T-helper 2 cell (primary cell): Measurements from ENCODE around the gene RIMS4.

ENCODE experiments used
- DNase-seq, 5 experiments: peaks; one replicate each; pipeline versions ENCODE4 v3.0.0 to v3.0.0-alpha.2; 2012 to 2022

Gene RIMS4

DNA sequence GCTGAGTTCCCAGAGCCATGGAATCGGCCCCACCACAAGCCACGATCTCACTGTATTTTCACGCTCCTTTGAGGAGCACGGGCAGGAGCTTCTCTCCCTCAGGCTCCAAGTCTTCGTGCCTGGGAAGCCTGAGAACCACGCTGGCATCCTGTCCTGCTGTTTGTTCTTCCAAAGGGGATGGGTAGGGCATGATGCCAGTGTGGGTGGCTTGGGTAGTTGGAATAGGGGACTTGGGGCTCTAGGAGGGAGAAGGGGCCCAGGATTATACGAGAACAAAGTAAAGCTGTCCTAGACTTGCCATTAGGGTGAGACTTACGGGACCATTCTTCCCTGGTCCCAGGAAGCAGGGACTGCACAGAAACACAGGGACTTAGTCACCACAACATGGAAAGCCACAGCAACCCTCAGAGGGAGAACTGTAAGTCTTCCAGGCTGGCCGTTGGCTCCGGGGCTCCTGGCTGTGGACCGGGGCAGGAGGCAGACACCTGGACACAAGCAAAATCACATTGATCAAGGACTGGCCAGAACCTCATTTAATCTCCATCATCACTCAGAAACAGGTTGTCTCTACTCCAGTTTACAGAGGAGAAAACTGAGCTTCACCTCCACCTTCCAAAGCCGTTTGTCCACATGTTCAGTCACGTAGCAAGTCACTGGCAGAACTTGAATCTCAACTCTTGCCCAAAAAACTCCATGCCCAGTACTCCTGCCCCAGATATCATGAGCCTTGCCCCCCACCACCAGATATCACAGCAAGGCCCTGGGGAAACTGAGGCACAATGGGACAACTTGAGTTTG lies 93.8 kb downstream of the RIMS4 start:
- no peak for DNase-seq

DNA sequence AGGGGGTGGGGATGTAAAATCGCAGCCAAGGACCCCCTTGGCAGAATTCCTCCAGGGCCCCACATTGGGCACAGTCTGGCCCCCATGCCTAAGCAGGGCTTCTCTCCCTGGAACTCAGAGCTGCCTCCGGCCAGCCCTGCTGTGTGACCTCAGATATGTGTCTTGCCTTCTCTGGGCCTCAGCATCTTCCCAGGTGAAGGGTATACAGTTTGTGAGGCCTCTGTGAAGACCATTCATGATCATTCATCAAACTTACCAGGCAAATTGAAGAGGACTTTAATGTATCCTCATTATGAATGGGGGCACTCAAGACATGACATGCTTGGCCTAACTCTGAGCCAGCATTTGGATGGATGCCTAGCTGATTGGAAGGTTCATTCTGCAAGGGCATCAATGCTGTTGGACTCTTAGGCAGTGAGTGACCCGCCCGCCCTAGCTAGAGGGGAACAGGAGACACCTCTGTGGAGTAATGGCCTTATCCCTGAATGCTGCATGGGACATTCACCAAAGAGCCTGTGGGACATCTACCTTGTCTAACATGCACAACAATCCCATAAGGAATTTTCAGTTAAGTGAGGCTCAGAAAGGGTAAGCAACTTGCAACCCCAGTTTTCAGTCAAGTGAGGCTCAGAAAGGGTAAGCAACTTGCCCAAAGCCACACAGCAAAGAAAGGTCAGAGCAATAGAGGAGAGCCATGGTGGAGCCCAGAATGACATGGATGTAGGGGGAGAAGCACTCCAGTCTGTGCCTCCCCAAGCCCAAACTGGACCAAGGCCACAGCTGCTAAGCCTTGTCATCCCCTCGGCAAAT lies 94.6 kb downstream of the RIMS4 start:
- DNase-seq: no peak

DNA sequence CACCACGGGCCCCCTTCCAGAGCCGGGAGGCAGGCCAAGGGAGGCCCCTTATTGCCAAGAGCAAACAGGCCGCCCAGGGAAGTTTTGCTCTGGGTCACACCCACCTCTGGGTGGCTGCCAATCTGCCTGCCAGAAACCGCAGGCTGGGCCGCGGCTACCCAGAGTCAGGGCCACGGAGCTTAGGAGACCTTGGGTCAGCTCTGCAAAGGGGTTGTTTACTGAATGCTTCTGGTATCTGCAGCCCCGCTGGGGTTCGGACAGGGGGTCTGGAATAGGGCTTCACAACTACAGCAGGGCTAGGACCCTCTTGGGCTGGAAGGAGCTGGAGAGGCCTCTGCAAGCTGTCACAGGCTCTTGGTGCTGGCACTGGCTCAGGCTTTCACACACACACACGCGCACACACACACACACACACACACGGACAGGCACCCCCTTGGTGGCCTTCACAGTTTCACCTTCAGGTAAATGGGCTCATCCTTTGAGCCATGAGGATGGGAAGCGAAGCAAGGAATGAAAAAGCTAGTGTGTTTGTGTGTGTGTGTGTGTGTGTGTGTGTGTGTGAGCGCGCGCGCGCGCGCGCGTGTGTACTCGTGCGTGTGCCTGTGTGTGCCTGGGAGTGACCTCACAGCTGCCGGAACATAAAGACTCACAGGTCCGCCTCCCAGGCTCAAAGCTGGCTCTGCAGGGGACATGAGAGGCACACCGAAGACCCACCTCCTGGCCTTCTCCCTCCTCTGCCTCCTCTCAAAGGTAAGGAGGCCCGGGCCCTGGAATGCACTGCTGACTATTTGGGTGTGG lies 95.4 kb downstream of the RIMS4 start, which contains the start of gene CCN5:
Gene CCN5, plus strand, starts transcription at position 669 of the 798 bp plus-strand sequence. Its CDS starts 22 bp downstream, at position 691.
- DNase-seq: no peak

DNA sequence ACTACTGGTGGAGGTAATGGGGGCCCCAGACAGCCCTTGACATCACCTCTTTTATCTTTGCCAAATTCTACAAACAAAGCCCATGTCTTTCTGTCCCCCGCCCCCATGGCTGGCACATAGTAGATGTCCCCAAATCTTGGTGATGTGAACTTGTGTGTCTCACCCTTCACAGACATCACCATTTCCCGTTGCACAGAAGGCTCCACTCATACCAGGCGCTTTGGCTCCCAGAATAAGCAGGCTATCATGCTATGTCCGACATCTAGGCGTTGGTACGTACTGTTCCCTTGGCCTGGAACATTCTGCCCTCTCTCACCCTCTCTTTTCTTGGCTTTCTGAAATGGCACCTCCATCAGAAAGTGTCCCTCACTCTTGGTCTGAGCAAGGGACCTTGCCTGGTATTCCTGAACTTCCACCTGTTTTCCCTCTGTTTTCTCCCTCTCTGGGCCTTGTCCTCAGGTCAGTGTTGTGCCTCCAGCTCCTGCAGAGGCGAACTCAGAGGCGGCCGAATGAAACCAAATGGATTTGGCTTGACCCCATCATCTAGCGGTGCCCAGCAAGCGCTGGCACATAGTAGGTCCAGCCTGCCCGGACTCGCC lies 96.1 kb downstream of the RIMS4 start:
- no peak for DNase-seq

DNA sequence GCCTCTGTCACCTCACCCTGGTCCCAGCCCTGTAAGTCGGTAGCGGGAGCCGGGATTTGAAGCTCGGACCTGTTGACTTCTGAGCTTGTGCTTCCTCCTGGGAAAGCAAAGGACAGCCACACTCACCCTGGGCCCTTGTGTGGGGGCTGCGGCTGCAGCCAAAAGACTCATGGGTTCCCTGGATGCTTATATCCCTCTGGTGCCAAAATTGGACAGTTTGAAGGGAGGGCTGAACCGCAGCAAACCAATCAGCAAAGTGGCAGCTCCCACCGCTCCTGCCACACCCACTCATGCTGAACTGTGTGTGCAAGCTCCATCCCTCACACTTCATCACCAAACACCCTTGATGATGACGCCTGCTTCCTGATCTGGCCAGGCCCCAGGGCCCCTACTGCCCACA lies 99.1 kb downstream of the RIMS4 start:
- DNase-seq: no peak

DNA sequence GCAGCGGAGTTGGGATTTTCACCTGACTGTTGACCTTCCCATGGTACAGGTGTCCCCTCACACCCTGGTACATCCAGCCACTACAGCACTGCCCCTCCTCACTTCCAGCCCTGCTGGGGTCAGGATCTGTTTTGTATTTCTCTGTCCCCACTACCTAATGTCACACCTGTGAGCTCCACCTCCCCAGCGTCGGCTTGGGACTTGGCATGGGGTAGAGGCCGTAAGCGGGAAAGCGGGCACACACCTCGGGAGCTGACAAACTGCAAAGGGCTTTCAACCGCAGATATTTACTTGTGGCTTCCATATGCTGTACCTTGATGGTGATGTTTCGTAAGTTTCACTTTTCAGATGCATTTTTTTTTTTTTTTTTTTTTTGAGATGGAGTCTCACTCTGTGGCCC lies 100.5 kb downstream of the RIMS4 start:
- DNase-seq: no peak

DNA sequence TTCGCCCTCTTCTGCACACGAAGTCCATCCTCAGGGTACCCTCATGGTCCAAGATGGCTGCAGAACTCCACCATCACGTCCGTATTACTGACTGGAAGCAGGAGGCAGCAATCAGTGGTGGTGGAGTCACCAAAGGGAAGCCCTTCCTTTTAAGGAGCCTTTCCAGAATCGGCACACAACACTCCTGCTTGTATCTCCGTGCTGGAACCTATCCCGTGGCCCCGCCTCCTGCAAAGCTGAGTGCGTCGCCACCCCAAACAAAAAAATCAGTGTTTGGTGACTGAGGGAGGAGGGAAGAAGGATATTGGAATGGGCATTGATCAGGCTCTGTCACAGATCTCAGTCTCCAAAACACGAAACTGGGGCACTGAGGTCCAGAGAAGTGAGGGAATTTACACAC lies 101.0 kb downstream of the RIMS4 start:
- no peak for DNase-seq

DNA sequence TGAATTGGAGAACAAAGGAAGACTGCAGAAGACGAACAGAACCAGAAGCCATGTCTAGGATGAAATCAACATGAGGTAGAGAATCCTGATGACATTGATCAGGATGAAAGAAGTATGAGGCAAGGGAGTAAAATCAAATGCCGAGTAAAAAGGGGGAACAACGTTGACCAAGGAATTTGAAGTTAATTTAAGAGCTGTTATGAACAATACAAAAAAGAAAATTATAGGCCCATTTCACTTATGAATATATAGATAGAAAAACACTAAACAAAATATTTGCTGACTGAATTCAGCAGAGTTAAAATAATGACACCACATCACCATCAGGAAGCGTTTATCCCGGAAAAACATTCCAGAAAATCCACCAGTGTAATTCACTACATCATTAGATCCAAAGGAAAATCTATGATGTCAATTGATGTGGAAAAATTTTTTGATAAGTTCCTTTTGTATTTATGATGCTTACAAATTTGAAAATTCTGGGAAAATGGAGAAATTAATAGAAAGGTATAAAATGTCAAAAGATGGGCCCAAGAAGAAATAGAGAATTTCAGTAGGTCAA lies 103.2 kb downstream of the RIMS4 start:
- no peak for DNase-seq

DNA sequence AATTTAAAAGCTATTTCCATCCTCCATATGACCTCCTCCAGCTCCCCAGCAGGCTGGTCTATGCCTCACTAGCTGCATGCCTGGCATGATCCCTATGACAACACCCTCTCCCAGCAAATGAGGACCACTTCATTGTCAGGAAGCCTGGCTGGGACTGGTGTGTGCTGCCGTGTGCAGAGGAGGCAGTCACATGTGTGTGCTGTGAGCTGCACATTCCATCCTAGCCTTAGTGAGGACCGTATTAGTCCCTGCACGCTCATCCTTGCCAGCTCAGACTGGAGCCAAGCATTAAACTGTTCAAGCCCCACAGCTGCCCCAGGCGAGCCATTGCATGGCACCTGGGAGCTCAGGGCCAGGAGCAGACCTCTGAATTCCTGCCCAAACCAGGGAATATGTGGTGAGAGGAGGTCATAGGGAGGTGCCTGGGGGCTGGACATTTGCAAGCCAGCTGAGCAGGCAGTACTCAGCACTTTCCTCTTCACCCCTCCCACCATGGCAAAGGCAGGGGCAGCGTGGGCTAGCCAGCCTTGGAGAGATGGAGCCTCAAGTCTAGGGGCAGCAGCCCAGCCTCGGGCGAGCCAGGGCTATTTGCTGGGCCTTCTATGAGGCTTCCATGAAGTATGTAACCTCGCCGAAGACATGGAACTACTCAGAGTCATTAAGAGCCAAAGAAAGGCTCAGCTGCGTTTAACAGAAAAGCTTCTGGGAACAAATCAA lies 103.9 kb downstream of the RIMS4 start:
- DNase-seq: no peak

DNA sequence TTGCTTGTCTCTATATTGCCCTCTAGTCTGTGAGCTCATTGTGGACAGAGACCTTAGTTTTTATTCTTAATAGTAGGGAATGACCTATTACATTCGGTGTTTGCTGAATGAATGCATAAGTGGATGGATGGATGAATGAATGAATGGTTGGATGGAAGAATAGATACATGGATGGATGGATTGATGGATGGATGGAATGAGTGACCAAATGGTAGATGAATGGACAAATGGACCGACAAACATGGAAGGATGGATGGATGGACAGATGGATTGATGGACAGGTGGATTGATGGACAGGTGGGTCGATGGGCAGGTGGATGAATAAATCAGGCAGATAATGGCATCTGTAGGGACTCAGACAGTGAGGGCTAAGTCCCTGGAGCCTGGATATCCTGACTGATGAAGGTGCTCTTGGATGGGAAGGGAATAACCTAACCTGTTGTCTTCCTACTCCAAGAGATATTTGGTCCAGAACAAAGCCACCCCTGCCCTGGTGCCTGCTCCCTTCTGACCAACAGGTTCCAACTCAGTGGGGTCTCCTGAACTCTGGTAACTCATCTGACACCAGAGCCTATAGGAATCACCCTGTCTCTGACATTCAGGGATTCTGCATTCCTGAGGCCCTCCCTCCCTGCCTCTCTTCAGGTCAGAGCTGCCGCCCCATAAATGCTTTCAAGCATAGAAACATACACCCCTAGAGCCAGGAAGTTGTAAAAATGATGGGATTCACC lies 104.8 kb downstream of the RIMS4 start:
- DNase-seq: no peak

DNA sequence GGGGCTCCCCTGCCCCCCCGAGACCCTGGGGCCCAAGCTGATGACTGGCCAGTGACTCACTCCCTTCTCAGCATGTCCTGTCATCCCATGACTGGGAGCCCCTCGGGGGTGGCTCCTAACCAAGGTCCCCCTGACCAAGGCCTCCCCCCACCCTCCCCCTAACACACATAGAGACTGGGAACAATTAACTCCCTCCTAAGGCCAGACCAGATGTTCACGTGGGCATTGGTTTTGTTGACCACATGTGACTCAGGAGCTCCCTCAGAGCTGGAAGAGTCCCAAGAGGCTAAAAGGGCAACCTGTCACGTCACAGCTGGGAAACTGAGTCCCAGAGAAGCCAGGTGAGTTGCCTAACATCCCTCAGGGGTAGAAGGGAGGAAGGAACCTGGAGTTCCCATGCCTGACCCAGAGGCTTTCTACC lies 105.8 kb downstream of the RIMS4 start:
- no peak for DNase-seq

DNA sequence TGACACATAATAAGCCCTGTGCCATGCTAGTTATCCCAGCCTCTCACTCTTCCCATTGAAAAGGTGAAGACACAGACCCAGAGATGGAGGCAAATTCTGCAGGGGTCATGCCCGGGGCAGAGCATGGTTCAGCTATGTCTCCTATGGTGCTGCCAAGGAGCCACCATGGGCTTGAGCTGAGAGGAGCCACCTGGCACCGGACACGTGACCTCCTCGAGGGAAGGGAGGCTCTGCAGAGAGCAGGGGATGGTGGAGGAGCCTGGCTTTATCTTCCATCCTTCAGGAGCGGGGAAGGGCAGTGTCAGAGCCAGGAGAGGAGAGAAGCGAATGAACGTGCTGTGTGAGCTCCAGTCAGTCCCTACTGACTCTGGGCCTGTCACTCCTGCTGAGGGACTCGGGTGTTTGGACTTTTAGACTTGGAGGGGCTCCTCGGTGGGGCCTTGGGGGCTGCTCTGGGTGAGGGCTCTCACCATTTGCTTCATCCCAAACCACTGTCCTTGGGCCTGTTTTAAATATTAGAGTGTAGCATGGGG lies 106.3 kb downstream of the RIMS4 start:
- no peak for DNase-seq

DNA sequence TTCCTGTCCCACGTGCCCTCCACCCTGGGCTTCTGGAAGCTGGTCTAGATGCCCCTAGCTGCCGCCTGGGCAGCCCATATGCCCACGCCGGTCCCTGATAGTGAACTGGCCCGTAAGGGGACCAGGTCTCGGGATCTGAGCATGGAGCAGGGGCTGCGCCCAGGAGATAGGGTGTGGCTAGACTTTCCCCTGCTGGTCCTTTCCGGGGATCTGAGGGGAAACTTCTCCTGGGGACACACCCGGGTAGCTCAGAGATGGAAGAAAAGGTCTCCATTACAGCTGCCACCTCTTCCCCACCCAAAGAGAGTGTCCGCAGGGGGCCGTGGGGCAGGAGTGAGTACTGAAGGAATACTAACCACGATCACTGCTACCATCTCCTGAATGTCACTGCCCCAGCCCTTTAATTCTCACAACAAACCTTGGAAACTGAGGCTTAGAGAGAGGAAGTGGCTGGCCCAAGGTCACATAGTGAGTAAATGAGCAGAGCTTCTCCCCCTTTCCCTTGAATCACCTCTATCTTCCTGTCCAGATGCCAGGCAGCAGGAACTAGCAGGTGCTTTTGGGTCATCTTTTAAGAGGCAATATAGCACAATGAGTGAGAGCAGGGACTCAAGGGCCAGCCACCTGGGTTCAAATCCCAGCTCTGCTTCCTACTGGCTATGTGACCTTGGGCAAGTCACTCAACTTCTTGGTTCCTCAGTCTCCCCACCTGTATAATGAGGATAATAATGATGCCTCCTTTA lies 107.0 kb downstream of the RIMS4 start:
- DNase-seq: no peak

DNA sequence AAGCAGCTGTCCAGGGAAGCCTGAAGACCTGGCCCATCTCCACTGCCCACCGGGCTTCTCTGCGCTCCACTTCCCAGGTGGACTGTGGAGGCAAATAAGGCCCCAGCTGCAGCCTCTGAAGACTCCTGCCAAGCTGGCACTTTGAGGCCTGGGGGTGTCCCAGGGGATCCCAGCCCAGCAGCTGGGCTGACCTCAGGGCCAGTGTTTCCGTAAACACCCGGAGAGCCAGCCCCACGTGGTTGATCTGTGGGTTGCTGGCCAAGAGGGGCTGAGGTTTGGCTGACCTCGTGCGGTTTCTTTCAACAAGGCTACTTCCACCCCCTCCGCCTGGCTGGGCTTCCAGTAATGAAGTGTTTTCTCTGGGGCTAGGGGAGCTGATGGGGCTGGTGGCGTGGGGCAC lies 107.6 kb downstream of the RIMS4 start:
- no peak for DNase-seq

DNA sequence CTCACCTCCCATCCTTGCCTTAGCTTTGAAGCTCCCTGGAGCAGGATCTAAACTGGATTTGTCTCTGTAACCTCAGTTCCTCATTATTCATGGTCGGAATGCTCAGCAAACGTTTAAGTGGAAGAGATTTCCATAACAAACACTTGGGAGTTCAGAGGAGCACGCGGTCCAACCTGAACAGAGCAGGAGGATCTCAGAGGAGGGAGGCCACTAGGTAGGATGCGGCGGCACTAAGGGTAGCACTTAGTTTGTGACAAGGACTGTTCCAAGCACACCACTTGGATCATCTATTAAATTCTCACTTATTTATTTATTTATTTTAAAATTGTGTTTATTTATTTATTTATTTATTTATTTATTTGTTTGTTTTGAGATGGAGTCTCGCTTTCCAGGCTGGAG lies 108.5 kb downstream of the RIMS4 start:
- DNase-seq: no peak
